Activated CD4-positive, CD25-positive, alpha-beta regulatory T cell treated with anti-CD3 and anti-CD28 coated beads, Interleukin-2, amount 50 U/mL, for 24 hours (primary cell): Measurements from ENCODE around the gene BTBD6.

Source experiments
- ATAC-seq, 2 donors: fragments of 150-1000 bp; cut with Tn5 transposase; one replicate each; pipeline ENCODE4 v1.10.0; 2021; ENCODE audit warnings: mild to moderate bottlenecking in 1 of 2, moderate library complexity in 1 of 2

The BTBD6 gene

DNA sequence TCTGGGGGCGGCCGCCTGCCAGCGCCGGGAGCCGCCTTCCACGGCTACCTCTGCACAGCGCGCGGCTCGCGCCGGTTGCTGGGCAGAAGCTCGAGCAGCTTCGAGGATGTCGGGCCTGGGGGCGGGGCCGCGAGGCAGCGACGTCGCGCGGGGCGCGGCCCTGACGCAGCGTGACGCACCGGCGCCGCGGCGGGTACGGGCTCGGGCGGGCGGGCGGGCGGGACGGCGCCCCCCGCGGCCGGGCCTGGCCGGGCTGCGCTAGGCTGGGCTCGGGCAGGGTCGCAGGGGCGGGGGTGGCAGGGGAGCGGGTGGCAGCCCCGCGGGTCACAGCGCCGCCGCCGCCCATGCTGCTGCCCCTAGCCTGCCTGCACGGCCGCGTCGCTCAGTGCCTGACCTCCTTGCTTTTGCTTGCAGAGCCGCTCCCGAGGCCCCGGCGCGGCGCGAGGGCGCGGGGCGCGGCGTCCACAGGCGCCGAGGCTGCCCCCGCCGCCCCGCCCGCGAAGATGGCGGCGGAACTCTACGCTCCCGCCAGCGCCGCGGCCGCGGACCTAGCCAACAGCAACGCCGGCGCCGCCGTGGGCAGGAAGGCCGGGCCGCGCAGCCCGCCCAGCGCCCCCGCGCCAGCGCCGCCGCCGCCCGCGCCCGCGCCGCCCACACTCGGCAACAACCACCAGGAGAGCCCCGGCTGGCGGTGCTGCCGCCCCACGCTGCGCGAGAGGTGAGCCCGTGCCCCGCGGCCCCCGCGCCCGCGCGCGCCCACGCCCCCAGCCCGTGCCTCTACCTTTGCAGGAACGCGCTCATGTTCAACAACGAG, at the start of gene BTBD6:
TSS of gene BTBD6 (plus strand) at position 166 of the 814 bp plus-strand sequence. CDS start at position 345, 179 bp downstream.
- peak; percentile 96 for ATAC-seq

DNA sequence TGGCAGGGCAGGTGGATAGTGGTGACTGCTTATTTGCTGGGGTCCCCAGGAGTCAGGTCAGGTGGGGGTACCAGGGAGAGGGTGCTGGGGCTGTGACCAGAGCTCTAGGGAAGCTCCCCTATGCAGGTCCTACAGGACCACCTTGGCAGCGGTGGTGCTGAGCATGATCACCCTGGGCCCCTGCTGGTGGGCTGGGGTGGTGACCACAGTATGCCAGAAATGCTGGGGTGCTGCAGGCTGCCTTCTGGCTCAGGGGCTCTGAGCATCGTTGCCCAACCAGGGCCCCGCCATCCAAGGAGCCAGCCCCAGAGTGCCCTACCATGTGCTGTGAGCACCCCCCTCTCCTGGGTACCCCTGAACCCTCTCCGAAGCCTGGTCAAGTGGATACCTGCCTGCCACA, 49.7 kb upstream of the BTBD6 start:
- ATAC-seq, result no peak

DNA sequence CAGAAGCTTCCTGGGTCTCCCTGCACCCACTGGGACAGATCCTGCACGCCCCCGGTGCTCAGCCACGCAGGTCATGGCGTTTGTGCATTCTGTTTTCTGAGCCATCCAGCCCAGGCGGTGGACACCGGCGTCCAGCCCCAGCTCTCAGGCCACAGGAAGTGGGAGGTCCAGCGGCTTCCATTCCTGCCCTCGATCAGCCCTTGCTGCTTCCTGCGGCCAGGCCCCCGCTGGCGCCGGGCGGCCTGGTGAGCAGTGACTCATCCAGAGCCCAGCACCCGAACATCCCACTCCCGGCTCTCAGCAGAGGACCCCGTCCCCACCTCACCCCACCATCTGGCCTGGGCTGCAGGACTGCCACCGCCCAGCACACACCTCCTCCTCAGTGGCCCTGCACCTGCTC, 49.2 kb upstream of the BTBD6 start:
- no peak for ATAC-seq

DNA sequence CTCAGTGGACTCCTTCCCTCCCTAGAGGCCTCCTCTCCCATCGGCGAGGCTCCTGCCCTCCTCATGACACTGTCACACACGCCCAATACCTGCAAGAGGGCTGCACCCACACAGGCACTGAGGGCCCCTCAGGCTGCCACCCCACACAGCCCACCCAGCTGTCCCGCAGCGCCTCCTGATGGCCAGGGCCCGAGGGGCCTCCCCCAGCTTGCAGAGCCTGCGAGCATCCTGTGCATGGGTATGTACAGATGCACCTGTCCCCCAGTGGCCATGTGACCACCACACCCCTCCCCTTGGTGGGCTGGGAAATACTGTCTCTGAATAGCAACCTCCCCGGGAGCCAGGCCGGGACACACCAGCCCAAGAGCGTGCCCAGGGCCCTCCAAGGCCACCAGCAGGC, 48.3 kb upstream of the BTBD6 start:
- ATAC-seq, result no peak

DNA sequence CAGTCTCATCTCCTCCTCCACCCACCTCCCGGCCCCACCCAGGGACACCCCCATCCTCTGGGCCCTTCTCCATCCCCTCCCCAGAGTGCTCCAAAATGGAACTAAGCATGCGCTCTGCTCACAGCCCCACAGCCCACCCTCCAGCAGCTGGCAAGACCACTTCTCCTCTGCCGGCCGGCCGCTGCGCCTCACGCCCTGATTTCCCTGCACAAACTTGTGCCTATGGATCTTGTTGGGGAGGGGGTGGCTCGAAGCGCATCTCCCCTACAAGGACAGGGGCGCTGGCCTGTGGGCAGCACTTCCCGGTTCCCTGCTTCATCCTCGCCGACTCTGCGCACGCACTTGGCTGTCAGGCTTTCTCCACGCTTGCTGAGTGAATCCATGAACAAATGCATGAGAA, 47.7 kb upstream of the BTBD6 start:
- ATAC-seq, result no peak

DNA sequence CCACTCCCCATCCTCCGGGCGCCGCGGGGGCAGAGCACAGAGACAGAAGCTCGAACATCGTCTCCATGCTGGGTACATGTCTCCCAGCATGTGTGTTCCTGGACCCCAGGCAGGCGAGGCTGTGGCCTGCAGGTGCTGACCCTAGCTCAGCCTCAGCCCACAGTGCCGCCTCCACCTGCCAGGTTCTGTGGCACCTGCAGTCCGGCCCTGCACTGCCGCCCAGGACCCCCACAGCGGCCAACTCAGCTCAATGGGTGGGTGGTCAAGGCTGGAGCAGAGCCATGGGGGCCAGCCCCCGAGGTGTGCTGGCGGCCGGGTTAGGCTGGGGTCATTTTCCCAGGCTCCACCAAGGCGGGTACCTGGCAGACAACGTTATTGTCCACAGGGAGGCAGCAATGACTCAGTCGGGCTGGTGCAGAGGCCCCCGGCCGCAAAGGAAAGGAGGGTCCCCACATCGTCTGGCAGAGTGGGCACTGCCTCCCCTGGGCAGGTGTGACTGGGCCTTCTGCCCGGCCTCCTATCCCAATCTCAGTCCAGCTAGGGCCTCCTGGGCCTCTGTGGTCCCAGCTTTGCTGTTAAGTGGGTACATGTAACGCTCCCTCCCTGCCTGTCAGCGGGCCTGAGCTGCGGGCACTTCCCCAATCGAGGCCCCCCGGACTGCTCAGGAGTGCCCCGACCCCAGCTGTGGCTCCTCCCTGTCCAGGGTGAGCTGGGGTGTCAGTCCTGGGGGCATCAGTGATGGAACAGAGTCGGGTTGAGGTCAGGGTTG, 47.0 kb upstream of the BTBD6 start:
- no peak for ATAC-seq

DNA sequence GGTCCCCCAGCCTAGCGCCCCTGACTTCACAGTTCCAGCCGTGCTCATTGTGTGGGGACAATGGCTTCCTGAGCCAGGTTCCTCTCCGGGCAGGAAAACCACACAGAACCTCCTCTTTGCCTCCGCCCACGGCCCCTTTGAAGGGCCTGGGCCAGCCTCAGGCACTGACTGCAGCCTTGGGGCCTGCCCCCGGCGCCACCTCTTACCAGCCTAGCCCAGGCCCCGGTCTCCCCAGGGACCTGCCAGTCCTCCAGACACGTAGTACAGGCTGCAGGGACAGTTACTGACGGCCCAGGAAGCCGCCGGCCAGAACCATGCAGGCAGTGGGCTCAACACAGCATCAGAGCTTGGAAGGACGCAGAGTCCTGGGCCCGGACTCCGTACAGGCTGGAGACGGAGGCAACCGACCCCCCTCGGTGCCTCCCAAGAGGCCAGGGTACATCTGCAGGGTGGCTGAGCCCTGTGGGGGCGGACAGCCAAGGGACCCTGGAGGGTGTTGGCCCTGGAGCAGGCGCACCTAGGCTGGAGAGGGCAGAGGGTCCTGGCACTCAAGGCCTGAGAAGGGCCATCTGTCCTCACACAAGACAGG, 46.3 kb upstream of the BTBD6 start:
- ATAC-seq, result peak; percentile 29 to 31

DNA sequence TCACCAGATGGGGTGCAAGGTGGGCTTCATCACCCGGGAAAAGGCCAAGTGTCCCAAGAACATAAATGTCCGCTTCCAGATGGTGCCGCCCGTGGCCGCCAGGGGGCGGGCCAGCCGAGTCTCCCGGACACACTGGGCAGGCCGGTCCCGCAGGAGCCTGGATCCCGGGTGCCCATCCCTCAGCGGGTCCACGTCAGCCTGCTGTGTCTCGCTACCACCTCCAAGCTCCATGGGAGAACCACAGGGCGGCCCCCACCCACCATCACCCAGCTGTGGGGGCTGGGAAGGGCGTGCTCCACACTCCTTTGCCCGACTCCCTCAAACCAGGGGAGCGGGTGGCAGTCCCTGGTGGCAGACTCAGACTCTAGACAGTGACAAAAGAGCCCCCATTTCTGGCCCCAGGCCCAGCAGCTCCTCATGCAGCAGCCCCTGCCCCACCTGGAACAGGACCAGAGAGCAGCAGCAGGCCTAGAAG, 45.2 kb upstream of the BTBD6 start:
- peak; percentile 53 for ATAC-seq

DNA sequence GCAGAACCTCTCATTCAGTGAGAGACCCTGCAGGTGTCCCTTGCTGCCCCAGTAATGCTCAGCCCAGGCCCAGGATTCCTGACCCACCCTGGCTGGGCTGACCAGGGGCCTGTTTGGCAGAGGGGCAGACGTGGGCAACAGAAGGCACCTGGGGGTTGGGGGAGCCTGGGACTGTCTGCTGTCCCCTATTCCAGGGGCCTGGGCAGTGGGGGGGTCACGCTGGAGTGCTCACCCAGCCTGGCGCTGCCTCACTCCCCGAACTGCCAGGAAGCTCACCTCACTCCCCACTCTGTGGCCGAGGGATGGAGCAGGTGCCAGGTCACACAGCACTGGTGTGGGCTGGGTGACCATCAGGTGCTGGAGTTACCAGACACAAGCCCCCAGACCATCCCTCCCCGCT, 44.6 kb upstream of the BTBD6 start:
- no peak for ATAC-seq

DNA sequence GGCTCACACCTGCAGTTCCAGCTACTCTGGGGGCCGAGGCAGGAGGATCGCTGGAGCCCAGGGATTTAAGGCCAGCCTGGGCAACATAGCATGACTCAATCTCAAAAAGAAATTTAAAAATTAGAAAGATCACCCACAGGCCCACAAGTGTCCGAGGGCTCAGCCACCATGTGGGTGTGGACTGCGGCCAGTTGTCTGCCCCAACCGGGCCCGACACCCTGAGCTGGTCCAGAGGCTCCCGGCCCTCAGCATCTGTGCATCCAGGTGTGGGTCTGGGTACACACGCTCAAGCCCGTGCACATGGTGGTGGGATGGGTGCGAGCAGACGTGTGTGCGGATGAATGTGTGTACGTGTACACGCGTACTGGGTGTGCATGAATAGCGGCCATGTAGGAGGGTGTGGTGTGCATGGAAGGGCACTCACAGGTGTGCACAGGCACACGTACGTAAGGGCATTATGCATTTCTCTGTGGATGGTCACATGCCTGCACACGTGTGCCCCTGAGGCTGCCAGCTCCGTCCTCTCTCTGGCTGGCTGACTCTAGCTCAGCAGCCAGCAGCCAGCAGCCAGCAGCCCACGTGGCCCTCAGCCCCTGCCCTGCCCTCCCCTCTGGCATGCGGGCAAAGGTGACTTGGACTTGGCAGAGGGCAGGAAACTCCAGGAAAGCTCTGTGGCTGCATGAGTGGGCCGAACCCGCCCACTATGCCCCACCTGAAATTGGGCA, 44.0 kb upstream of the BTBD6 start:
- no peak for ATAC-seq

DNA sequence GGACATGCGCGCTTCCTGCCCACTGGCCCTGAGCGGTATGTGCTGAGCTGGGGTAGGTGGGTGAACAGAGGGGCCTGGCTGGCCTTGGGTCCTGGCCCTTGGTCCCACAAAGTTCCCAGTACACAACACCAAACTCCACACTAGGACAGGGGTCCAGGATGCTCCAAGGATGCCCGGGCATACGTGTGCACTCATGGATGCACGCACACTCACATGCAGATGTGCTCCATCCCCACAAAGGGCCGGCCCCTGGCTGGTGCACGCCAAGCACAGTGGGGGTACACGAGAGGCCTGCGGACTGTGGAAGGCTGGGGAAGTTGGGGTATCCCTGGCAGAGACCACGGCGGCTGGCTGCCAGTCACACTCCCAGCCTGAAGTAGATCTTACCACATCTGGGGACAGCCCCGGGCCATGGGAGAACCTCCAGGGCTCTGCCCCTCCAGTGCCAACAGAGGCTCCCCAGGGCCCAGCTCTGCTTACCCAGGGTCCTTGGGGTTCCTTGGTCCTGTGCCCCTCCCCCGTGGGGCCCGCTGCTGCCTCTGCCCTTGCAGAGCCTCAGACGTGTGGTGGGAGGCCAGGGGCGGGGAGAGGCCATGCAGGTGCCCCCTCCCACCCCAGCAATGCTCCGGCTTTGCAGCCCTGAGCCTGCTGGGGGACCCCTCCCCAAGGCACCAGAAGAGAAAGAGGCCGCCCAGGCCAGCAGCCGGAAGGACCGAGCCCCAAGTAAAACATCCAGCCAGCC, 43.2 kb upstream of the BTBD6 start:
- ATAC-seq, result no peak

DNA sequence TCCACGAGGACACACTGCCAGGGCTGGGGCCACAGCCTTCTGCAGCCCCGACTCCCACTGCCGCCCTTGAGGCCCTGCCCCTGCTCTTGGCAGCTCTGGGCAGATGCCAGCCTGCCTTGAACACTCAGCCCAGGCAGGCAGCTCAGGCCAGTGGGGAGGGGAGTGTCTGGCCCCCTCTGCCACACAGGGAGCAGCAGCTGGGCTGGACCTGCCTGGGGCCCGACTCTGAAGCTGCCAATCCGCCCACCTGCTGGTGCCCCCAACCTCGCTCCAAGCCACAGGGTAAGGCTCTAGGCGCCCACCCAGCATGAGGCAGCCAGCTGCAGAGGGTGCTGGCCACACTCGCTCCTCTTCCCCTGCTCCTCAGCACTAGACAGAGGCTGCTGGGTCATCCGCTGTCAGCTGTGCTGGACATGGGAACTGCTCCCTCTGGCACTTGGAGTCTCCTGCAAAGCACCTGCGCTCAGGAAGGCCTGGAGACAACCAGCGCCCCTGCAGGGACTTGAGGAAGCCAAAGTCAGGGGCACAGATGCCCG, 42.6 kb upstream of the BTBD6 start:
- no peak for ATAC-seq

DNA sequence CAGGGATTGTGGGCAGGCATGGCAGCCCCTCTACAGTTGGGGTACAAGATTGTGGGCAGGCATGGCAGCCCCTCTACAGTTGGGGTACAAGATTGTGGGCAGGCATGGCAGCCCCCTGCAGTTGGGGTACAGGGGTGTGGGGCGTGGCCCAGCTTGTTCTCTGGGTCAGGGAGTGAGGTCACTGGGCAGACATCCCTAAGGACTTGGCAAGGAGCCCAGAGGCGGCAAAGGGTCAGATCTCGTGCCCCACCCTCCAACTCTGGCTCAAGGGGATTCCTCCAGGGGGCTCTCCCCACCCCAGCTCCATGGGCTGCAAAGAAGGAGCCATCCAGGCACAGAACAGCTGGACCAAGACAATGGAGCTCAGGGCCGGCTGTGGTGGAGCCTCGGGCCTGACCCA, 41.5 kb upstream of the BTBD6 start:
- no peak for ATAC-seq

DNA sequence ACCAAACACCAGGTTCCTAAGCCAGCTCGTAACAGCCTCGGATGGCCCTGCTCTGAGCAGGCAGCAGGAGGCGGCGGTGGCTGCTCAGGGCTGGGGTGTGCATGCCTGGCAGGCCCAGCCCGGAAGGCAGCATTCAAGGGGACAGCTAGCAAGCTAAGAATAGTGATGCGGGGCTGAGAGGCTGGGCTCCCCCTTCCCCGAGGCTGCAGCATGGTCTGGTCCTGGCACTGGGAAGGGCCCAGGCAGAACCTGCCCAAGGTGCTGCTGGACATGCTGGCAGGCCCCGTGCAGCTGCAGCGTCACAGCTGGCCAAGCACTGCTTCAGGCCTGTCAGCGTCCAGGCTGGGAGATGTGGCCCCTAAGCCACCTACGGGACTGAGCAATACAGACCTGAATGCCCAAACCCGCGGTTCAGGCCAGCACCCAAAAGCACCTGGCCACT, 40.9 kb upstream of the BTBD6 start:
- ATAC-seq, result no peak

DNA sequence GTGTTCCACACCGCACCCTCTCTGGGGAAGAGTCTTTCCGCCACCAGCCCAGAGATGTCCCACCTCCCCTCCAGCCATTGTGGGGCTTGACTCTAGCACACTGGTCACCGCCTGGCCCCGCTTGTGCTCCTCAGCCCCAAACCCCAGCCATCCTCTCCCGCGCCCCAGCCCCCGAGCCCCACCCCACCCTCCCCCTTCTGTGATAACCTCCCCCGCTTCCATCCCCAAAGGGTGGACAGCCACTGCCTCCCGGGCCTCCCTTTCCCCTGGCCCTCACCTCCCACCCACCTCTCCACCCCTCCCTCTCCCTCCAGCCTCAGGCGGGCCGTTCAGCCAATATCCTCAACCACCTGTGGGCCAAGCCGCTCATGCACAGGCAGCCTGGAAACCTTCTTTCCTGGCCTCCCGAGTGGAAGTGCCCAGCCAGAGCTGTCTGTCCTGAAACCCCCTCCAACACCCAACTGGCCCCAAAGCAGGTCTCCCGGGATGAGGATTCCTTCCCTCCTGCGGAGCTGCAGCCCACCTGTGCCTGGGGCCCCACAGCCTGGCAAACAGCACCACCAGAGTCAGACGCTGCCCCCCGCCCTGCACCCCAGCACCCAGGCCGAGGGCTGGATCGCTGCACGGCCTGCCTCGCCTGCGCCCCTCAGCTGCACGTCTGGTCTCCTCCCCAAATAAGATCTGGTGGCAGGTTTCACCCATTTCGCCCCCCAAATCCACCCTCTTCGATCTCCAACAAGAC, 40.2 kb upstream of the BTBD6 start:
- no peak for ATAC-seq

DNA sequence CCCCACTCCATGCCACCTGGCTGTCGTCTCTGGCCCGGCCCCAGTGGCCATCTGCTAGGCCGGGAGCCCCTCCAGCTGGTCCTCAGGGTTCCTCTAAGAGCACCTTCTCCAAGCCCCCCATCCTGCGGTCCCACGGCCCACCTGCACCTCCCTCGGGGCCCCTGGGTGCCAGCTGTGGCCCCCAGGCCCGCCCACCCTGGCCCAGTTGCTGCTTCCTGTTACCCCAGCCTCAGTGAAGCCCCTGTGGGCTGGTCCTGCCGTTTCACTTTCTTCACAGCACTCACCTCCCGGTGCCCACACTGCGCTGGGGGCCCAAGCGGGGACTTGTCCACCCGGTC, 39.6 kb upstream of the BTBD6 start:
- ATAC-seq, result no peak

DNA sequence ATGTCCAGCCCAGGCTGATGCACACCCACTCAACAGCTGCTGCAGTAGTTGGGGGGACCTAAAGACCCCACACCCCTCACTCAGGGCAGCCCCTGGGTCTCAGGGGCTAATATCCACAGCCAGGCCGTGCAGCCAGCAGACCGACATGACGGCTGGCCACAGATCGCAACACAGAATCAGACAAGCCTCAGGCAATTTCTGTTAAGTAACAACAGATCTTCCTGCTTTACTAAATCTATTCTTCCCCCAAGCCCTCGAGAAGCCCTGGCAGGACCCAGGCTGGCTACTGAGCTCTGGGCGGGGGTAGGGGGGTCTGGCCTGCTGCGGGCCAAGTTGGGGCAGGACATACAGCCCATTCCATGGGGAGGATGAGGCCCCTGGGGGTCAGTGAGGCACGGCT, 39.2 kb upstream of the BTBD6 start:
- ATAC-seq, result no peak

DNA sequence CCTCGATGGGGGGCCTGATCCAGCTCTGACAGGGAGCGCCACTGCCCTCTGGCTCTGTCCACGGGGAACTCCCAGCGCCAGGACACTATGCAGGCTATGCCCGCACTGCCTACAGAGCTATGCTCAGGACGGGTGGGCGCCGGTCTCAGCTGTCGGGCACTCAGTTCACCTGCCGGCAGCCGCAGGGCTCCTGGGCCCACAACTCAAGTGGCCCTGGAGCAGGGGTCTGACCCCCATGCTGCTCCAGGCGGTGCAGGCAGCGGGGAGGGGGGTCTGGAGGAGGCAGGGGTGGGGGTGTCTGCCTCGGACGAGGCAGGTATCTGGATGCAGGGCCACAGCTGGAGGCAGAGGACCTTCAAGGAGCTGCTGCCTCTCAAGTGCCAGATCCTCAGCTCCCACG, 38.7 kb upstream of the BTBD6 start:
- no peak for ATAC-seq

DNA sequence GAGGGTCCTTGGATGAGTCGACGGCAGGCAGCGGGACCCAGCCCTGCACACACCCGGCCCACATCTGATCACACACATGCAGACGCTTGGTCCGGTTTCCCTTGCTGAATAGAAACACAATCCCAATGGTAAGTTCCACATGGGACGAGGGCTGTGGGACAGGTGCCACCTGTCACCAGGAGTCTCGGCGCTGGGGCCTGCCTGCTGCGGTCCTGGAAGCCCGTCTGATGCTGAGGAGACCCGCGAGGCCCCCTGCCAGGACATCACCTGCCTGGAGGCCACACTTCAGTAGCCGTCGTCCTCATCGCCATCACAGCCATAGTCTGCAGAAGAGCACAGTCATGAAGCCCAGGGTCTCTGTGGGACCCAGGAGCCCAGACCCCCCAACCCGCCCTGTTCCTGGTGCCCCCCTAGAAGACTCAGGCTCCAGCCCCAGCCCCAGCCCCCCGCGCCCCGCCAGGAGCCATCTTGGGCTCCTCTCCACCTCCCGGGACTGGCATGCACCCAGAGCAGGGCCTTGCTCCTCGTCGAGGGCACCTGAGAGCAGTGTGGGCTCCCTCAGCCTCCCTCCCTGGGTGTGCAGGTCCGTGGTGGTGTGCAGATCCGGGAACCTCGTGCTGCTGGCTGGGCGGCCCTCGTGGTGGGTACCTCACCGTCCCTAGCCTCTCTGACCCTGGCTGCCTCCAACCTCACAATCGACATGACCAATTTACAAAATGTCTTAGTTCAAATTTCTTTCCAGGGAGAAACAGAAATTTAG, 37.9 kb upstream of the BTBD6 start:
- ATAC-seq, result no peak

DNA sequence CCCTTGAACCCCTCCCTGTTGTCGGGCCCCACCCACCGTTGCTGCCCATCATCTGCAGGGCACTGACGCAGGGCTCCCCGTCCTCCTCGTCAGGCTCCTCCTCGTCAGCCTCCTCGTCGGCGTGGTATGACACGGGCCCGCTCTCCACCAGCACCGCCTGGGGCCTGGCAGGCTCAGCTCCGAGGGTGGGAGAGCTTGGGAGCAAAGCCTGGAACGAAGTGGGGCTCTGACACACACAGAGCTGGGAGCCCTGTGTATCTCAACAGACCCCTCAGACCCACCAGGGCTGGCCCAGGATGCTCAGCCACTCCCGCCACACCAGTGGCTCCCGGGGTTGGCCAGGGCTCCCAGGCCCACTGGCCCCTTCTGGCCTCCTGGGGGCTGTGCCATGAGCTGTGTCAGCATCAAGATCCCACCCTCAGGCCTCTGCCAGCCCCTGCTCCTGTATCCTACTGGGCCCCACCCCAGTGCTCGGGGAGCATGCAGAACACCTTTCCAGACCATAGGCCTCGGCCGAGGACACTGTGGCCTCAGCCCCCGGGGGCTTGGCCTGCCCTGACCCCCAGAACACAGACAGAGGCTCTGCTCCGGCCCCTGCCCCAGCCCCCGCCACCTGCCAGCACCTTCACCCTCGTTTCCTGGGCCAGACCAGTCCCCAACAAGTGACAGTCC, 37.1 kb upstream of the BTBD6 start:
- ATAC-seq, result no peak
